Adrenal gland (tissue), 12 donors: ENCODE data around the gene CHAC1. TPM values are rescaled to one million over a fixed set of nuclear protein-coding genes. Genes with fewer than 3 reads are reported as not detected.

Experiments
- DNase-seq, 7 donors: peaks; one replicate each; pipeline ENCODE4 v3.0.0-alpha.2; 2019 to 2020
- H3K27ac ChIP-seq, 5 donors: fragments of 200-600 bp; sonication (generic) in 4 of 5; 1 replicate in 3 of 5; 2 replicates in 2 of 5; pipeline versions ENCODE4 v1.5.1 to v1.8.0; 2016 to 2020; ENCODE audit warnings: mild to moderate bottlenecking in 1 of 5
- H3K27me3 ChIP-seq: fragments of 200-600 bp; 2 replicates; pipeline ENCODE4 v1.8.0; 2021
- H3K36me3 ChIP-seq, 2 donors: fragments of 200-600 bp; replicated peaks in 1 of 2; 1 replicate in 1 of 2; 2 replicates in 1 of 2; pipeline versions ENCODE4 v1.5.1 to v1.8.0; 2018 to 2022
- H3K4me1 ChIP-seq, 2 donors: fragments of 200-600 bp; replicated peaks in 1 of 2; 1 replicate in 1 of 2; 2 replicates in 1 of 2; pipeline versions ENCODE4 v1.5.1 to v1.8.0; 2018 to 2021
- H3K4me3 ChIP-seq, 4 donors: fragments of 200-600 bp; sonication (generic) in 3 of 4; one replicate each; pipeline ENCODE4 v1.5.1; 2016 to 2018
- H3K9me3 ChIP-seq, 3 donors: fragments of 200-600 bp; sonication (generic) in 1 of 3; replicated peaks in 1 of 3; 1 replicate in 2 of 3; 2 replicates in 1 of 3; pipeline versions ENCODE4 v1.5.1 to v1.8.0; 2016 to 2021
- POLR2A ChIP-seq, 2 donors: fragments of 450-650 bp; IDR thresholded peaks; one replicate each; pipeline ENCODE4 v1.6.1; 2017; ENCODE audit warnings: antibody characterized with exemption in 2 of 2, mild to moderate bottlenecking in 2 of 2, moderate library complexity in 1 of 2
- WGBS, 4 donors: extraction: QIAGEN DNeasy Blood & Tissue Kit in 2 of 4; methylation state at CpG; one replicate each; pipeline versions ENCODE4 v1.1.5 to v1.1.7; 2013 to 2017; 5-methylcytosine and 5-hydroxymethylcytosine counted together
- intact Hi-C, 2 donors: fragments of 100-400 bp; cut with DNase I; formaldehyde crosslinking; loops; one replicate each; pipeline versions ENCODE4 v1.14.1 to v1.15.0; 2022 to 2023
- polyA plus RNA-seq, 3 donors: library from polyadenylated mRNA; stranded (reverse); fragments of 200-250 nt in 2 of 3; fragments of 350-450 nt in 1 of 3; fragmentation: Illumina TruSeq in 1 of 3; extraction: RNeasy Lipid Tissue Mini Kit (QIAGEN cat#74804) in 1 of 3; gene quantifications; one replicate each; pipeline ENCODE4 v1.2.3, GENCODE V29; 2013 to 2014
- total RNA-seq, 9 donors: library from RNA; depleted of rRNA in 4 of 9; stranded (reverse); fragments of >200 nt in 4 of 9; fragments of 120-200 nt in 1 of 9; fragmentation: NEBNext Ultra II Directional in 1 of 9; extraction: Animal tissue kit (Norgen Biotek cat#: 25700) in 1 of 9; gene quantifications; one replicate each; pipeline versions ENCODE4 v1.1.0 to v1.2.4, GENCODE V29; 2013 to 2023
- TF ChIP-seq, protein P1 (sequence below), 6 experiments: fragments of 450-650 bp in 4 of 6; fragments of 200-600 bp in 2 of 6; sonication (generic) in 1 of 6; IDR thresholded peaks; 1 replicate in 5 of 6; 2 replicates in 1 of 6; pipeline versions ENCODE4 v1.5.1 to v1.8.0; 2016 to 2021; ENCODE audit warnings: antibody characterized with exemption in 6 of 6, mild to moderate bottlenecking in 2 of 6, moderate library complexity in 1 of 6
- donor health status: healthy with polysubstance abuse.
- donor health status: Bipolar disorder and iron deficiency.
- donor health status: DM: yes; HTN: yes; CAD: no.
- donor health status: DM: no; HTN: no; CAD: no.
- donor health status: DM: no; HTN: no; CAD: no.
- donor health status: DM: yes; HTN: yes; CAD: no.

CHAC1 gene
- total and polyA plus RNA-seq, 12 donors, result 0.24 to 2.4 (median 1.1) TPM; not detected in 1

DNA sequence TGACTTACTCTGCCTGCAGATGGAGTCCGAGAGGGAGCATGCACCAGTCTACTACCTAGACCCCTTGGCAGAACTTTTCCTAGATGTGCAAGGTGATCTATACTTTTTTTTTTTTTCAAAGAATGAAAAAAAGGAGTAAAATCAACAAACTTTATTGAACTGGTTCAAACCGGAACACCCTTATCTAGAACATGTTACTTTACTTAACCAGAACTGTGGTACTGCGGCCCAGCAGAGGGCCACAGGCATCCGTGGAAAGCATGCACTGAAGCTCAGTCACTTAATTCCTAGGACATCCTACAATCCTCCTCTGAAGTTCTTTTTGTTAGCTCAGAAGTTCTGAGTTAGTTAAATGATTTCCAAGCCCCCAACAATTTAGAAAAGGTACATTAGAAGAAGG lies 21.6 kb downstream of the CHAC1 start:
- DNase-seq, result no peak
- H3K4me3 ChIP-seq, result no peak overlapping the region
- H3K9me3 ChIP-seq, result no peaks in the 10 kb centered on the region
- TF ChIP-seq, protein P1, sequence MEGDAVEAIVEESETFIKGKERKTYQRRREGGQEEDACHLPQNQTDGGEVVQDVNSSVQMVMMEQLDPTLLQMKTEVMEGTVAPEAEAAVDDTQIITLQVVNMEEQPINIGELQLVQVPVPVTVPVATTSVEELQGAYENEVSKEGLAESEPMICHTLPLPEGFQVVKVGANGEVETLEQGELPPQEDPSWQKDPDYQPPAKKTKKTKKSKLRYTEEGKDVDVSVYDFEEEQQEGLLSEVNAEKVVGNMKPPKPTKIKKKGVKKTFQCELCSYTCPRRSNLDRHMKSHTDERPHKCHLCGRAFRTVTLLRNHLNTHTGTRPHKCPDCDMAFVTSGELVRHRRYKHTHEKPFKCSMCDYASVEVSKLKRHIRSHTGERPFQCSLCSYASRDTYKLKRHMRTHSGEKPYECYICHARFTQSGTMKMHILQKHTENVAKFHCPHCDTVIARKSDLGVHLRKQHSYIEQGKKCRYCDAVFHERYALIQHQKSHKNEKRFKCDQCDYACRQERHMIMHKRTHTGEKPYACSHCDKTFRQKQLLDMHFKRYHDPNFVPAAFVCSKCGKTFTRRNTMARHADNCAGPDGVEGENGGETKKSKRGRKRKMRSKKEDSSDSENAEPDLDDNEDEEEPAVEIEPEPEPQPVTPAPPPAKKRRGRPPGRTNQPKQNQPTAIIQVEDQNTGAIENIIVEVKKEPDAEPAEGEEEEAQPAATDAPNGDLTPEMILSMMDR (IDR thresholded peaks at IDR 0.05), result no peak
- no peak for TF ChIP-seq POLR2A (IDR thresholded peaks at IDR 0.05)
- no peaks in the 10 kb centered on the region for H3K4me1 ChIP-seq
- H3K36me3 ChIP-seq, result peaks cover 0 to 35% of the 10 kb centered on the region in 2 donors
- 82 to 95% (median 85%) methylated on average over 4 of the region's 4 CpGs for WGBS, 4 donors
- H3K27me3 ChIP-seq, result no peaks in the 10 kb centered on the region
- intact Hi-C loops, result no loop called here
- no peak overlapping the region for H3K27ac ChIP-seq

DNA sequence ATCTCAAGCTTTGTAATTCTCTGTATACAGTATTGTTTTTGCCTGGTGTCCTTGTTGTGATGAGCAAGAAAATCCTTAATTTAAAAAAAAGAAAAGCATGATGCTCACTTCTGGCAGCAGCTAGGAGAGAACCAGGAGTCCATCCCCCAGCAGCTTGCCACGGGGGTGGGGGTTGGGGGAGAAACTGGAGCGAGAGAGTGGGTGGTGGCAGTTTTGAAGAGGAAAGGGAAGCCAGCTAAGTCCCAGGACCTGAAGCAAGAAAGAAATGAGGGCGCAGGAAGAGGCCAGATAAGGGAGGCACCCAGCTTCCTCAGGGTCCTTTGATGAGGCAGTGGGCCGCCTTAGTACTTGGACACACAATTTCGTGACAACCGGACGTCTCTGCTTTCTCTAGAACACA lies 23.5 kb downstream of the CHAC1 start:
- DNase-seq, result no peak
- Histone ChIP-seq H3K9me3 (no peaks in the 10 kb centered on the region), H3K4me3 (no peak overlapping the region), H3K27me3 (no peaks in the 10 kb centered on the region), H3K36me3 (peaks cover 0 to 53% of the 10 kb centered on the region in 2 donors), H3K27ac (no peak overlapping the region), H3K4me1 (no peaks in the 10 kb centered on the region)
- intact Hi-C loops, result no loop called here
- no peak for TF ChIP-seq POLR2A (IDR thresholded peaks at IDR 0.05)
- TF ChIP-seq, protein P1 (IDR thresholded peaks at IDR 0.05), result no peak
- WGBS, 4 donors, result 74 to 82% (median 79%) methylated on average over 7 of the region's 7 CpGs

- Histone ChIP-seq H3K9me3 (no peaks in the 10 kb centered on the region), H3K36me3 (peaks cover 0 to 67% of the 10 kb centered on the region in 2 donors), H3K4me1 (no peaks in the 10 kb centered on the region), H3K4me3 (no peak overlapping the region), H3K27me3 (no peaks in the 10 kb centered on the region), H3K27ac (no peak overlapping the region)
- no peak for TF ChIP-seq POLR2A (IDR thresholded peaks at IDR 0.05)
- TF ChIP-seq, protein P1 (IDR thresholded peaks at IDR 0.05), result no peak
- 87 to 95% (median 89%) methylated on average over 2 of the region's 2 CpGs for WGBS, 4 donors
- DNase-seq, result no peak
- intact Hi-C loops, result no loop called here
Measured at GRCh38 chr15:40978141-40978540, 24.9 kb downstream of the CHAC1 start.

- Histone ChIP-seq H3K4me1 (no peaks in the 10 kb centered on the region), H3K36me3 (peaks cover 0 to 71% of the 10 kb centered on the region in 2 donors), H3K27ac (no peak overlapping the region), H3K4me3 (no peak overlapping the region), H3K27me3 (no peaks in the 10 kb centered on the region), H3K9me3 (no peaks in the 10 kb centered on the region)
- DNase-seq, result no peak
- intact Hi-C loops, result no loop called here
- no peak for TF ChIP-seq POLR2A (IDR thresholded peaks at IDR 0.05)
- TF ChIP-seq, protein P1 (IDR thresholded peaks at IDR 0.05), result no peak
- 94 to 100% (median 97%) methylated on average over 4 of the region's 4 CpGs for WGBS, 4 donors
Measured at GRCh38 chr15:40978562-40978961, 25.3 kb downstream of the CHAC1 start.
